ENCODE measurements around the gene FANCD2OS. TPM values are rescaled to one million over a fixed set of nuclear protein-coding genes. Genes with fewer than 3 reads are reported as not detected.
A peak's percentile ranks its signal among the peaks of the same experiment; 100 is the strongest.
"Not testable (repeated sequence)": the region's sequence is repeated elsewhere in the genome, so short reads cannot be mapped to it uniquely, and the experiment has no call there.

FANCD2OS gene
- total RNA-seq: not detected

- Mint-ChIP-seq H3K4me1 (peaks cover 2% of the 10 kb centered on the region), H3K27me3 (no peaks in the 10 kb centered on the region), H3K9me3 (no peaks in the 10 kb centered on the region), H3K36me3 (peaks cover 2% of the 10 kb centered on the region), H3K4me3 (no peak within 1 kb of the TSS), H3K27ac (no peak within 1 kb of the TSS)
- DNase-seq (no peak), ATAC-seq (ENCODE audit: low read depth) (no peak)
- POLR2A ChIA-PET: no interaction called here
Observed at GRCh38 chr3:10108091-10108490, at the start of gene FANCD2OS. Gene FANCD2OS, minus strand, starts transcription at chr3:10108255. Its CDS starts 3,481 bp downstream, at chr3:10104774.

DNA sequence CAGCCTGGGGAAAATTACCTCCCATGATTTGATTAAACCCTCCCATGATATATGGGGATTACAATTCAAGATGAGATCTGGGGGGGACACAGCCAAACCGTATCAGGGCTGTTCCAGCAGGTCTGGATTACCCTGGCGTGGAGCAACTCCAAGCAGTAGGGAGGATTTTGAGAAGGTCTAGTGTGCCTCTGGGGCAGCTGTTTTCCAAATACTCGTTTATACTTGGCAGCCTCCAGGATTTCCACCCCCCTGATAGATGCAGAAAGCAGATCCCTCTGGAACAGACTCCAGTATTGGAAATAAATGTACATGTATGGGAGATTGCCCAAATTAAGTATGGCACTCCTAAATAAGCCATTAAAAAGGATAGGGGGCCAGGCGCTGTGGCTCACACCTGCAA, 49.0 kb upstream of the FANCD2OS start:
- ATAC-seq (ENCODE audit: low read depth) (no peak), DNase-seq (no peak)
- H3K9me3 Mint-ChIP-seq: no peaks in the 10 kb centered on the region

DNA sequence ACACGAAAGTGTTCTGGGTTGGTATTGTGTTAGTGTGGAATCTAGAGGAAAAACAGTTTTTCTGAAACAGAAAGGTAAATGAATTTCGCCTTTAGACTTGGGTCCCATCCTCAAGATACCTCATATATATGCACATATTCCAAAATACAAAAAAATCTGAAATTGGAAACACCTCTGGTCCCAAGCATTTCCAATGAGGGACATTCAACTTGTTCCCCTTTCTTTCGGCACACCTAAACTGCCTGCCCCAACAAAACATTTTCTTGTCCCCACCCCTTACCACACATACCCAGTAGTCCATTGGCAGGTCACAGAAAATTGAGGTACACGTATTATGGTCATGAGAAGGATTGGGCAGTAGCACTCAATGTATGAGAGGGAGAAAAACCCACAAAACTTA, 47.6 kb upstream of the FANCD2OS start:
- Mint-ChIP-seq H3K4me1 (no peaks in the 10 kb centered on the region), H3K27ac (no peak overlapping the region), H3K27me3 (no peaks in the 10 kb centered on the region), H3K36me3 (peaks cover 17% of the 10 kb centered on the region), H3K4me3 (no peak overlapping the region), H3K9me3 (no peaks in the 10 kb centered on the region)
- POLR2A ChIA-PET: interaction anchor here (1.2 kb wide), 1 partner anchor 106 kb away, joined by 5 read pairs; no protein-coding TSS in a partner anchor
- ATAC-seq (ENCODE audit: low read depth) (no peak), DNase-seq (no peak)

More for the DNA sequence above, 49.0 kb upstream of the FANCD2OS start:
- Mint-ChIP-seq H3K4me3 (no peak overlapping the region), H3K27ac (no peak overlapping the region), H3K36me3 (peaks cover 7% of the 10 kb centered on the region), H3K4me1 (peaks cover 9% of the 10 kb centered on the region), H3K27me3 (no peaks in the 10 kb centered on the region)
- POLR2A ChIA-PET: no interaction called here

GRCh38 chr3:10155123-10155472, 47.0 kb upstream of the FANCD2OS start:
- Mint-ChIP-seq H3K4me3 (no peak overlapping the region), H3K27me3 (no peaks in the 10 kb centered on the region), H3K36me3 (peaks cover 21% of the 10 kb centered on the region), H3K27ac (no peak overlapping the region), H3K9me3 (no peaks in the 10 kb centered on the region), H3K4me1 (peaks cover 1% of the 10 kb centered on the region)
- POLR2A ChIA-PET: no interaction called here
- no peak for ATAC-seq (ENCODE audit: low read depth)
- no peak for DNase-seq

- DNase-seq (no peak), ATAC-seq (ENCODE audit: low read depth) (no peak)
- Mint-ChIP-seq H3K4me1 (peaks cover 4% of the 10 kb centered on the region), H3K9me3 (no peaks in the 10 kb centered on the region), H3K4me3 (no peak overlapping the region), H3K36me3 (peaks cover 26% of the 10 kb centered on the region), H3K27ac (no peak overlapping the region), H3K27me3 (no peaks in the 10 kb centered on the region)
- POLR2A ChIA-PET: no interaction called here
Observed at GRCh38 chr3:10154335-10155122, 46.5 kb upstream of the FANCD2OS start.

GRCh38 chr3:10150987-10151386, 42.9 kb upstream of the FANCD2OS start:
- no peak for DNase-seq
- no peak overlapping the region for H3K4me3 Mint-ChIP-seq
- H3K27ac Mint-ChIP-seq: no peak overlapping the region
- ATAC-seq (ENCODE audit: low read depth): no peak
- POLR2A ChIA-PET: interaction anchor here (0.6 kb wide), 1 partner anchor 9 kb away, joined by 4 read pairs; no protein-coding TSS in a partner anchor
- peaks cover 33% of the 10 kb centered on the region for H3K36me3 Mint-ChIP-seq
- no peaks in the 10 kb centered on the region for H3K27me3 Mint-ChIP-seq
- peaks cover 9% of the 10 kb centered on the region for H3K4me1 Mint-ChIP-seq
- no peaks in the 10 kb centered on the region for H3K9me3 Mint-ChIP-seq

GRCh38 chr3:10149226-10149625, 41.2 kb upstream of the FANCD2OS start:
- Mint-ChIP-seq H3K9me3 (no peaks in the 10 kb centered on the region), H3K27ac (peak overlapping the region; percentile 12), H3K36me3 (peaks cover 35% of the 10 kb centered on the region), H3K4me3 (no peak overlapping the region), H3K27me3 (no peaks in the 10 kb centered on the region), H3K4me1 (peaks cover 14% of the 10 kb centered on the region)
- POLR2A ChIA-PET: no interaction called here
- DNase-seq (no peak), ATAC-seq (ENCODE audit: low read depth) (no peak)

DNA sequence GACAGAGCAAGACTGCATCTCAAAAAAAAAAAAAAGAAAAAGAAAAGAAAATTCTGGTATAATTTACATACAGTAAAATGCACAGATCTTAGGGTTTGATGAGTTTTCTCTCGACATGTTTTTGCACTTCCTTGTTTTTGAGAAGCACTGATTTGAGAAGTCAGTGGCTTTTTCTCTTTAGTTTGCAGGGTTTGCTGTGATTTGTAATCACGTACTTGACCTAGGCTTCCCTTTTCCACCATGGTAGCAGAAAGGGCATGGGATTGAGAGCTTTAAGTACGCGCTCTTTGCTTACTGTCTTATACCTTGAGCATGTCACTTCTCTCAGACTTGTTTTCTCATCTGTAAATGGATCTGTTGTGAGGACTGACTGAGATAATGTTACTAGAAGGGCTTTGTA, 37.6 kb upstream of the FANCD2OS start:
- Mint-ChIP-seq H3K4me3 (peak overlapping the region; percentile 64), H3K4me1 (peaks cover 30% of the 10 kb centered on the region), H3K27ac (peak overlapping the region; percentile 30), H3K36me3 (peaks cover 30% of the 10 kb centered on the region), H3K27me3 (no peaks in the 10 kb centered on the region), H3K9me3 (no peaks in the 10 kb centered on the region)
- DNase-seq: no peak
- POLR2A ChIA-PET: interaction anchor here (0.6 to 0.7 kb wide), 3 partner anchors 19 to 132 kb away, joined by 3 to 5 read pairs (median 4); no protein-coding TSS in a partner anchor
- ATAC-seq (ENCODE audit: low read depth): no peak

GRCh38 chr3:10142707-10143560, 34.9 kb upstream of the FANCD2OS start:
- DNase-seq (no peak), ATAC-seq (ENCODE audit: low read depth) (no peak)
- Mint-ChIP-seq H3K27me3 (no peaks in the 10 kb centered on the region), H3K9me3 (no peaks in the 10 kb centered on the region), H3K36me3 (peaks cover 18% of the 10 kb centered on the region), H3K4me1 (peaks cover 26% of the 10 kb centered on the region), H3K4me3 (peak overlapping the region; percentile 92), H3K27ac (peak overlapping the region; percentile 96)
- POLR2A ChIA-PET: interaction anchor here (0.7 to 1.9 kb wide), 6 partner anchors 43 to 191 kb away, joined by 3 to 12 read pairs (median 6); partner anchors contain the start of gene TATDN2

DNA sequence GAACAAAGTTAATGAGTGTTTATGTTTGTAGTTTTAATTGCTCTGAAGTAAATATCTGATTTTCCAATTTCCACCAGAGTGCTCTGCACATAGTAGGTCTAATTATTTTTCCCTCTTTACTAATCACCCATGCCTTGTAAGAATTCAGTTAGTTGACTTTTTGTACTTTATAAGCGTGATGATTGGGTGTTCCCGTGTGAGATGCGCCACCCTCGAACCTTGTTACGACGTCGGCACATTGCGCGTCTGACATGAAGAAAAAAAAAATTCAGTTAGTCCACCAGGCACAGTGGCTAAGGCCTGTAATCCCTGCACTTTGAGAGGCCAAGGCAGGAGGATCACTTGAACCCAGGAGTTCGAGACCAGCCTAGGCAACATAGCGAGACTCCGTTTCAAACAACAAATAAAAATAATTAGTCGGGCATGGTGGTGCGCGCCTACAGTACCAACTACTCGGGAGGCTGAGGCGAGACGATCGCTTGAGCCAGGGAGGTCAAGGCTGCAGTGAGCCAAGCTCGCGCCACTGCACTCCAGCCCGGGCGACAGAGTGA, 33.0 kb upstream of the FANCD2OS start:
- DNase-seq: no peak
- H3K27me3 Mint-ChIP-seq: no peaks in the 10 kb centered on the region
- POLR2A ChIA-PET: interaction anchor here (0.6 to 1.9 kb wide), 18 partner anchors 14 to 778 kb away, joined by 3 to 12 read pairs (median 4); partner anchors contain the start of genes BRK1, CRELD1, EMC3 and TATDN2

DNA sequence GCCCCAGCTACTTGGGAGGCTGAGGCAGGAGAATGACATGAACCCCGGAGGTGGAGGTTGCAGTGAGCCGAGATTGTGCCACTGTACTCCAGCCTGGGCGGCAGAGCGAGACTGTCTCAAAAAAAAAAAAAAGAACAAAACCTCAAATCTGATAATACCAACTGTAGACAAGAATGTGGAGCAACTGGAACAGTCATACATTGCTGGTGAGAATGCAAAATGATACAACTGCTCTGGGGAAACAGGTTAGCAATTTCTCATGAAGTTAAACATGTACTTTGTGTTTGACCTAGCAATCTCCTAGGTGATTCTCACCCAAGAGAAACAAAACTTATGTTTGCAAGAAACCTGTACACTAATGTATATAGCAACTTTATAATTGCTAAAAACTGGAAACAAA, 29.1 kb upstream of the FANCD2OS start:
- no peak overlapping the region for H3K27ac Mint-ChIP-seq
- POLR2A ChIA-PET: no interaction called here

More for the DNA sequence above, 33.0 kb upstream of the FANCD2OS start:
- no peak for ATAC-seq (ENCODE audit: low read depth)
- peak overlapping the region; percentile 92 for H3K4me3 Mint-ChIP-seq
- H3K4me1 Mint-ChIP-seq: peaks cover 21% of the 10 kb centered on the region
- H3K36me3 Mint-ChIP-seq: peaks cover 12% of the 10 kb centered on the region
- no peaks in the 10 kb centered on the region for H3K9me3 Mint-ChIP-seq
- H3K27ac Mint-ChIP-seq: peak overlapping the region; percentile 96

GRCh38 chr3:10136426-10137005, 28.5 kb upstream of the FANCD2OS start:
- POLR2A ChIA-PET: interaction anchor here (0.6 kb wide), 1 partner anchor 50 kb away, joined by 10 read pairs; no protein-coding TSS in a partner anchor
- Mint-ChIP-seq H3K36me3 (no peaks in the 10 kb centered on the region), H3K4me1 (peaks cover 11% of the 10 kb centered on the region), H3K9me3 (no peaks in the 10 kb centered on the region), H3K27me3 (no peaks in the 10 kb centered on the region), H3K4me3 (no peak overlapping the region), H3K27ac (no peak overlapping the region)
- ATAC-seq (ENCODE audit: low read depth): no peak
- no peak for DNase-seq

More for the DNA sequence above, 29.1 kb upstream of the FANCD2OS start:
- Mint-ChIP-seq H3K4me3 (no peak overlapping the region), H3K4me1 (peaks cover 11% of the 10 kb centered on the region), H3K9me3 (no peaks in the 10 kb centered on the region), H3K36me3 (no peaks in the 10 kb centered on the region), H3K27me3 (no peaks in the 10 kb centered on the region)
- no peak for ATAC-seq (ENCODE audit: low read depth)
- DNase-seq: no peak

DNA sequence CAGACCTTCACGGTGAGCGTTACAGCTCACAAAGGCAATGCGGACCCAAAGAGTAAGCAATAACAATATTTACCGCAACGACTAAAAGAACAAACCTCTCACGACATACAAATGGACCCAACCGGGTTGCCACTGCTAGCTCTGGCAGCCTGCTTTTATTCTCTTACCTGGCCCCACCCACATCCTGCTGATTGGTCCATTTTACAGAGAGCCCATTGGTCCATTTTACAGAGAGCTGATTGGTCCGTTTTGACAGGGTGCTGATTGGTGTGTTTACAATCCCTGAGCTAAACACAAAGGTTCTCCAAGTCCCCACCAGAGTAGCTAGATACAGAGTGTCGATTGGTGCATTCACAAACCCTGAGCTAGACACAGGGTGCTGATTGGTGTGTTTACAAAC, 27.8 kb upstream of the FANCD2OS start:
- not testable (repeated sequence) for H3K27ac Mint-ChIP-seq; ATAC-seq (ENCODE audit: low read depth); H3K9me3 Mint-ChIP-seq; H3K36me3 Mint-ChIP-seq; H3K4me3 Mint-ChIP-seq; H3K4me1 Mint-ChIP-seq; H3K27me3 Mint-ChIP-seq; DNase-seq
- POLR2A ChIA-PET: interaction anchor here (0.6 kb wide), 1 partner anchor 50 kb away, joined by 10 read pairs; no protein-coding TSS in a partner anchor

All from activated naive CD8-positive, alpha-beta T cell treated with anti-CD3 and anti-CD28 coated beads, Interleukin-2, amount 10 ng/mL, durations not matched to agents 7 days and 5 days (primary cell).